ENCODE results near the gene HECTD2.

Gene HECTD2

DNA sequence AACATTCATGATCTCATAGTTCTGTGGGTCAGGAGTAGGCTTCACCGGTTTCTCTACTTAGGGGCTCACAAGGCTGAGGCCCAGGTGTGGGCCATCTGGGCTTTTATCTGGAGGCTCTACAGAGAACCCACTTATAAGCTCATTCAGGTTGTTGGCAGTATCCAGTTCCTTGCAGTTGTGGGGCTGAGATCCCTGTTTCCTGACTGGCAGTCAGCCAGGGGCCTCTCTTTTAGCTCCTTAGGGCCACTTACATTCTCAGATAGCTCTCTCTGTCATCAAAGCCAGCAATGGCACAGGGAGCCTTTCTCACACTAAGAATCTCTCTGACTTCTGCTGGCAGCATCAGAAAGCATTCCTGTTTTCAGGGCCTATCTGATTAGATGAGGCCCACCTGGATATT lies 18.2 kb upstream of the HECTD2 start:
- H3K9me3 Mint-ChIP-seq, result no peaks in the 10 kb centered on the region

DNA sequence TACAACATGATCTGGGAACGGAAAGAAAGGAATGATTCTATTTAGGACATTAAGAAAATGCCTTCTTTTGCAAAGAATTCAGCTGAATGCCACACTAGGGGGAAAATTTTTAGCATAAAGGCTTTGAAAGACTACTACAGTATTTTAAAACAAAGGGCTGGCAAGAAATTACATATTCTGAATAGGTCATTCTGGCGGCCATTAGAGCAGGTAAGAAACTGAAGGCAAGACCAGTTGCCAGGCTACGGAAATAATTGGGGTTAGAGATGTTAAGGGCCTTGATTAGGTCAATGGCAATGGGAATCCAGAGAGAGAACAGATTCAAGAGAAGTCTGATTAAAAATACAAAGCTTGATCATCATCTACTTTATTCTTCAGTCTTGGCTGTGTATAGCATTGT lies 3.8 kb upstream of the HECTD2 start:
- Mint-ChIP-seq H3K9me3 (no peaks in the 10 kb centered on the region), H3K27ac (no peak overlapping the region), H3K27me3 (peaks cover 16% of the 10 kb centered on the region), H3K4me1 (ENCODE audit: low read depth) (peaks cover 14% of the 10 kb centered on the region), H3K36me3 (ENCODE audit: low read depth) (peaks cover 4% of the 10 kb centered on the region), H3K4me3 (no peak overlapping the region)

More for the DNA sequence above, 18.2 kb upstream of the HECTD2 start:
- Mint-ChIP-seq H3K4me3 (no peak overlapping the region), H3K36me3 (ENCODE audit: low read depth) (no peaks in the 10 kb centered on the region), H3K27ac (no peak overlapping the region), H3K27me3 (peaks cover 26% of the 10 kb centered on the region), H3K4me1 (ENCODE audit: low read depth) (peaks cover 5% of the 10 kb centered on the region)

DNA sequence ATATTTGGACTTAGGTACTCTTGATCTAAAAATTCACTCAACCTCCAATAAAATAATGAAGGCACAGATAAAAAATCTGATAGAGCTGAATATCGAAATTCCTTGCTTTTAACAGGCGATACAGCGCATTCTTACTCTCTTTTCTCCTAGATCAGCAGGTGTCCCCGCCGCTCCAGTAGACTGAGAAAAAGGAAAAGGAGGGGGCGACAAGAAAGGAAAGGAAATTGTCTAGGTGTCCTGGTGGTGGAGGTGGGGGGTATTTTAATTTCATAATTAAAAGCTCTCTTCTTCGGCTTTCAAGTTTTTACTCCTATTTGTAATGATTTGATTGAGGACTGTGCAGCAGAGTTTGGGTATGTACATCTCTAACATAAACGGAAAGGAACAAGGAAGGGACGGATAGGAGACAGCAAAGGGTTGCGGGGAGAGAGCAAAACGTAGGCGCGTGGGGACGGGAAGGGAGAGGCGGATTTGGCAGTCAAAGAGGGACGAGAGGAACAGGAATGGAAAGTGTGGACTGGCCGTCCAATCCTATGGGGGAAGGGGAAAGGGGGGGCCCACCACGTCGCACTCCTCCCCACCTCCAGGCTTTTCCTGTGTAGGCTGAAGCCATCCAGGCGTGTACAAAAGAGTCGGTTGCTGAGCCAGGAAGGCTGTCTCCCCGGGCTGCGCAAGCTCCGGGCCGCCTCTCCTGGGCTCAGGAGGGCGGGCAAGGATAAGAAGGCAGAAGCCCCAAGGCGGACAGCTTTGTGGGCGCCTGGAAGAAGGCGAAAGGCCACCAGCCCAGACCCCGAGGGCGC lies 875 bp upstream of the HECTD2 start:
- peaks cover 4% of the 10 kb centered on the region for H3K36me3 Mint-ChIP-seq (ENCODE audit: low read depth)
- peak overlapping the region; percentile 85 for H3K4me3 Mint-ChIP-seq
- peak overlapping the region; percentile 90 for H3K27ac Mint-ChIP-seq
- H3K27me3 Mint-ChIP-seq, result peaks cover 20% of the 10 kb centered on the region
- no peaks in the 10 kb centered on the region for H3K9me3 Mint-ChIP-seq
- peaks cover 28% of the 10 kb centered on the region for H3K4me1 Mint-ChIP-seq (ENCODE audit: low read depth)

DNA sequence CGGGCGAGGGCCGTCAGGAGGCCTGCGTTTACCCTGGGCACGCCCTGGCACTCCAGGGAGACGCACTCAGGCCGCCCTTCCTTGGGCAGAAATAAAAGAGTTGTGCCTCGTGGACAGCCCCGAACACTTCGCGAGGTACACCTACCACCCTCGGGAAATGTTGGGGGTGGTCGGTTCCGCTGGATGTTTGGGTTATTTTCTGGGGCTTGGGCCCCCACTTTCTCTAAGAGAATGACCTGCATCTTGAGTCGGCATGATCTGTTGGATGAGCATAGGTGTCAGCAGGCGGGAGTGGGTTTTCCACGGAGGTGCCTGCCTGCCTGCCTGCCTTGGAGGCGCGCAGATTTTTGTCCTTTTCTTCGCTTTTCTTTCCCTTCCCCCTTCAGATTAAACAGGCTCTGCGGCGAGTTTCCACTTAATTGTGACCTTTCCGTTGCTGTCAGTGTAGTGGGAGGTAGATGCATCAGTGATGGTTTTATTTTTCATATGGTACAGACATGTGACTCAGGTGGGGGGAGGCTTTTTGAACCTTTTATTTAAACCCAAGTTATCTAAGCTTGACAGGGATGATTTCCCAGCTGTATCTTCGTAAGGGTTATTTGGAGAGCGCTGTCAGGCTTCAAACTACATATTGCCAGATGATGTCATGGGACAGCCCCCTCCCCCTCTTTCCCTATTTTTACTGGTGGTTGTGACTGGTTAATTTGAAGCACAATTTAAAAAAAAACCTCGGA lies 661 bp downstream of the HECTD2 start:
- H3K36me3 Mint-ChIP-seq (ENCODE audit: low read depth), result peaks cover 4% of the 10 kb centered on the region
- H3K4me3 Mint-ChIP-seq, result peak overlapping the region; percentile 97
- no peaks in the 10 kb centered on the region for H3K9me3 Mint-ChIP-seq

DNA sequence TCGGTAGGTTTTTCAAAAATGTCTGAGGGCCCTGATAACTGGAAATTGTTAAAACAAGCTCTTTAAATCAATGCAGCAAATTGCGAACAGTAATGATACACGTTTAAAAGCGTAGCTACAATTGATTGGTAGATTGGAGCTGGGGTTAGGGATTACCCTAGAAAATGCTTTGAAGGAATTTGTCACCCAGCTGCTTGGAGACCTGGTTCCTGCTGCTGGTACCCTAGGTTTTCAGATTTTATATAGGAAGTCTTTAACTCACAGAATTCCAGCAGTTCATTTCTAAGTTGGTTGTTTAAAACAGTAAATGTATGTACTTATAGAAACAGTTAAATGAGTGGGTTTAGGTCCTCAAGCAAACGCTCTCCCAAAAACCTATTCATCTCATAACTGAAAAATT lies 1.5 kb downstream of the HECTD2 start:
- Mint-ChIP-seq H3K4me3 (peak overlapping the region; percentile 97), H3K27ac (no peak overlapping the region), H3K36me3 (ENCODE audit: low read depth) (peaks cover 4% of the 10 kb centered on the region), H3K9me3 (no peaks in the 10 kb centered on the region), H3K27me3 (peaks cover 14% of the 10 kb centered on the region), H3K4me1 (ENCODE audit: low read depth) (peaks cover 33% of the 10 kb centered on the region)

More for the DNA sequence above, 661 bp downstream of the HECTD2 start:
- peak overlapping the region; percentile 99 for H3K27ac Mint-ChIP-seq
- H3K27me3 Mint-ChIP-seq, result peaks cover 20% of the 10 kb centered on the region
- peaks cover 28% of the 10 kb centered on the region for H3K4me1 Mint-ChIP-seq (ENCODE audit: low read depth)

DNA sequence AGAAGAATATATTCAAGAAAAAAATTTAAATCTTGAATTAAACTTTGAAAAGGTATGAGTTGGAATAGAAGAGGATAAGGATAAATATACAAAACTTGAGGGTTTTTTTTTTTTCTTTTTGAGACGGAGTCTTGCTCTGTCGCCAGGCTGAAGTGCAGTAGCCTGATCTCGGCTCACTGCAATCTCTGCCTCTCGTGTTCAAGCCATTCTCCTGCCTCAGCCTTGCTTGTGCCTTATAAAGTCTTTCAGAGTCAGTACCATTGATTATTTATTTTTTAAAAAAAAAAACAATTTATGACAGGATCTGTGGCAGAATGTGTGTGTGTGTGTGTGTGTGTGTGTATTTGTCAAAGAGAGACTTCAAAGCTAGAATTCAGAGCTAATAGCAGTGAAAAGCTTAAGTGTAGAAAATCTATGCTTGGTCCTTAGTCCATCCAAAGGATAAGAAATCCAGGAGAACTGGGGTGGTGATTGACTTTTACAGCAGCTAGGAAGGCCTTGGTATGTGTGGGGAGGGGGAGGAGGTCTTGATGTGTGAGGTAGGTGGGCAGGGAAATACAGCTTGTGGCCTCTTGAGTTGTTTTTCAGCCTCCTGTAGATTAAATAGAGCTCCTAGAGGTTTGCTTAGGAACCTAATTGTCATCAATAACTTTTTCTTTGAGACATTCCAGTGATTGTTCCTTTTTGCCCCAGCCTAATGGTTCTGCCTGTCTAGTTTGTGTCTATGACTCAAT lies 2.4 kb downstream of the HECTD2 start:
- no peaks in the 10 kb centered on the region for H3K9me3 Mint-ChIP-seq
- H3K27me3 Mint-ChIP-seq, result peaks cover 11% of the 10 kb centered on the region
- H3K4me1 Mint-ChIP-seq (ENCODE audit: low read depth), result peaks cover 33% of the 10 kb centered on the region
- peaks cover 4% of the 10 kb centered on the region for H3K36me3 Mint-ChIP-seq (ENCODE audit: low read depth)
- no peak overlapping the region for H3K27ac Mint-ChIP-seq
- no peak overlapping the region for H3K4me3 Mint-ChIP-seq

DNA sequence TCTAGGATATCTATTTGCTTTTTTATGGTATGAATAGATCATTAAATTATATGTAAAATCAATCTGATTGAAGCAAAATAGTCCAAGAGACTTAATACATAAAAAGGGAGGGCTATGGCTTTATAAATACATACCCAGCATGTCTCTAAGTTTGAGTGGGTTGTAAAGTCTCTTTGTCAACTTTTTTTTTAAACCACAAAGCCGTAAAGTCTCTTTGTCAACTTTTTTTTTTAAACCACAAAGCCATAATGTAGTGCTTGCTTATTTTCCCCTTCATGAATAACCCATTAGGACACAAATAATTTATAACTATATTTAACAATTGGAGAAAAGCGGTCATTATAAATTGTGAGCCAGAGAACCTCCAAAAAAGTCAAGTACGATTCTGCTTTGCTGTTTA lies 5.7 kb downstream of the HECTD2 start:
- H3K4me3 Mint-ChIP-seq, result no peak overlapping the region
- H3K27me3 Mint-ChIP-seq, result peaks cover 3% of the 10 kb centered on the region
- peaks cover 1% of the 10 kb centered on the region for H3K9me3 Mint-ChIP-seq
- peaks cover 3% of the 10 kb centered on the region for H3K36me3 Mint-ChIP-seq (ENCODE audit: low read depth)
- no peak overlapping the region for H3K27ac Mint-ChIP-seq
- peaks cover 27% of the 10 kb centered on the region for H3K4me1 Mint-ChIP-seq (ENCODE audit: low read depth)

DNA sequence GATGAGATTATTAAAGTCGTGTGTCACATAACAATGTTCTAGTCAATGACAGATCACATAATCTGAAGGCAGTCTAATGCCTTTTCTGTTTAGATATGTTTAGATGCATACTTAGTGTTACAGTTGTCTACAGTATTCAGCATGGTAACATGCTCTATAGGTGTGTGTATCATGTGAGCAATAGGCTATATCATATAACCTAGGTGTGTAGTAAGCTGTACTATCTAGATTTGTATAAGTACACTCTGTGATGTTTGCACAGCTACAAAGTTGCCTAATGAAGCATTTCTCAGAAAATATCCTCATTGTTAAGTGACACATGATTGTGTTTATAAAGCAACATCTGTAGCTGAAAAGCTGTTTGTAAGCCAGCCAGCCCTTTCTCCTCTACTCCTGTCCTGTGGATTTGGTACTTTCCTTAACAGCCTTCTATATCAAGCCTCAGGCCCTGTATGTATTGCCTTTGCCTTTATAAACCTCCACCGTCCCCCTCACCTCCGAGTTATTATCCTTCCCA lies 6.3 kb downstream of the HECTD2 start:
- peaks cover 3% of the 10 kb centered on the region for H3K27me3 Mint-ChIP-seq
- H3K27ac Mint-ChIP-seq, result no peak overlapping the region
- H3K9me3 Mint-ChIP-seq, result peaks cover 6% of the 10 kb centered on the region
- H3K4me3 Mint-ChIP-seq, result no peak overlapping the region
- H3K36me3 Mint-ChIP-seq (ENCODE audit: low read depth), result no peaks in the 10 kb centered on the region
- H3K4me1 Mint-ChIP-seq (ENCODE audit: low read depth), result peaks cover 27% of the 10 kb centered on the region

DNA sequence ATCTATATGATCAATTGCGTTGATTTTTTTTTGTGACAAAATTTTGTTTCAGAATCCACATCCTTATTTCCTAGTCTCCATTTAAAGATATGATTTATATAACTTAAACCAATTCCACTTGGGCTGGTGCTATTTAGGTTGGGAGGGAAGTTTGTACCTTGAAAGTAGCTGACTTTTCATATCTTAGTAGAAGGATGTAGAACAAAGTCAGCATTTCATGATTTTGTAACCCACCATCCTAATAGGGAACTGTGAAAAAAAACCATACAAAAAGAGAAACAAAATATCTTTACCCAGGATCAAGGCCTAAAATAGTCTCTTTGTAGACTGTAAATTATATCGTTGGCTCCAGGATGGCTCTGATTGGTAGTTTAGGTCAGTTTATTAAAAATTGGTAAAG lies 8.3 kb downstream of the HECTD2 start:
- Mint-ChIP-seq H3K27me3 (no peaks in the 10 kb centered on the region), H3K4me3 (no peak overlapping the region), H3K4me1 (ENCODE audit: low read depth) (peaks cover 14% of the 10 kb centered on the region), H3K9me3 (peaks cover 6% of the 10 kb centered on the region), H3K27ac (no peak overlapping the region), H3K36me3 (ENCODE audit: low read depth) (no peaks in the 10 kb centered on the region)

DNA sequence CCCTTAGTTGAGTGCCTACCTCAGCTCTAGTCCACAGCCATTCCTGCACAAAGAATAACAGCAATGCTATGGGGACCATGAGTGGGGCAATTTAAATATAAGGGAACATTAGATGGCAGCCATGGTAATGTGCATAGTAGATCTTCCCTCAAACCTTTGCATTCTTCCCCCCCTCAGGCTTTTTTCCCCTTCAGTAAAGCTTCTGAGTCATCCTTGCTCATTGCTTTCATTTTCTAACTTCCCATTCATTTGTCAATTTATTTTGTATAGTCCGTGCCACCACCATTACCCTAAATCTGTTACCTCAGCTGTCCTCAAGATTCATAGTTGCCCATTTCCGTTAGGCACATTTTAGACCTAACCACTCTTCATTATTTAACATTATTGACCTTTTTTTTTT lies 10.7 kb downstream of the HECTD2 start:
- Mint-ChIP-seq H3K4me3 (peak overlapping the region; percentile 35), H3K27ac (peak overlapping the region; percentile 6), H3K9me3 (peaks cover 6% of the 10 kb centered on the region), H3K27me3 (no peaks in the 10 kb centered on the region), H3K36me3 (ENCODE audit: low read depth) (no peaks in the 10 kb centered on the region), H3K4me1 (ENCODE audit: low read depth) (peaks cover 20% of the 10 kb centered on the region)

DNA sequence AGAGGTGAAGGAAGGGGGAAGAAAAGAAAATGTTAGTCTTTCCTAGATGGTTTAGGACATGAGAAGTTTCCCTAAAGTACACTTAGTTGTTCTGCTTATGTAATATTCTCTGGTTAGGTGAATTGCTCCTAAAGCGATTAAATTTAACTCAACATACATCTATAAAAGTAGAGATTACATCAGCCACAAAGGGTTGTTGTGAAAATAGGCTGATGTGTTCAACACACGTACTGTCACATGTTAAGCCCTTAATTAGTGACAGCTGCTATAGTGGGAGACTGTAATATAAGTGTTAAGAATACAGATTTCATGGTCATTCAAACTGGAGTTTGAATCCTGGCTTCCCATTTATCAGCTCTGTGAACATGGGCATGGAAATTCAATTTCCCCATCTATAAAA lies 12.8 kb downstream of the HECTD2 start:
- H3K4me1 Mint-ChIP-seq (ENCODE audit: low read depth), result peaks cover 16% of the 10 kb centered on the region
- peaks cover 6% of the 10 kb centered on the region for H3K9me3 Mint-ChIP-seq
- no peak overlapping the region for H3K4me3 Mint-ChIP-seq
- H3K27me3 Mint-ChIP-seq, result no peaks in the 10 kb centered on the region
- H3K36me3 Mint-ChIP-seq (ENCODE audit: low read depth), result no peaks in the 10 kb centered on the region
- H3K27ac Mint-ChIP-seq, result no peak overlapping the region

DNA sequence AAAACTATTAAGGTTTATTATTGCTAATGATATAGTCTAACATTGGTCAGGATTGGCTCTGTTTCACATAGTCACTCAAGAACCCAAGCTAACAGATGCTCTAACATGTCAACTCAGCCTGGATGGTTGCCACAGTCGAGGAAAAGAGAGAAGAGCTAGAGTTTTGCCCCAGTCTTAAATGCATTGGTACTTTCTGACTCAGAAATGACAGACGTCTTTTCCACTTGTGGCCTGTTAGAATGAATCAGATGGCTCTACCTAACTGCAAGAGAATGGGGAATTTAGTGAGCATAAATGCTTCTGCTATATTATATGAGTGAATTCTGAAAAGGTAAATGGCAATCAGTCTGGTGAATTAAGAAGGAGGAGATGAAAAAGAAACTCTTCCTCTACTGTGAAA lies 13.9 kb downstream of the HECTD2 start:
- Mint-ChIP-seq H3K9me3 (peaks cover 6% of the 10 kb centered on the region), H3K27ac (no peak overlapping the region), H3K4me1 (ENCODE audit: low read depth) (peaks cover 16% of the 10 kb centered on the region), H3K27me3 (no peaks in the 10 kb centered on the region), H3K4me3 (no peak overlapping the region), H3K36me3 (ENCODE audit: low read depth) (no peaks in the 10 kb centered on the region)

DNA sequence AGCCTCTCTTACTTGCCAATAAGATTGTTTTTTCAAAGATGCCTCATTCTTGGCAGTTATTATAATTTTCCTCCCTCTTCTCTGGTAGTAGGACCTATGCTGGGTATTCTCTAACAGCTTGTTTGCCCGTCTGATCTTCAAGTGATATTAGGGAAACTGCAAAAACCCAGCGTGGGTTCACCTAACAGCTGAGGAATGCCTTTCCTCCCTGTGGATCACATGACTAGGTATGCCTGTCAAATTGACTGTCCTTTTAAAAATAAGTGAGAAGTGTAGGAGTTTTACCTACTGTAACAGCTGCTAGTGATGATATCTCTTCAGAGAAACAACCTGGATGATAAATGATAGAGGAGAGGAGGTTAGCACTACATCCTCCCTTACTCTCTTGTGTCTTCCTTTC lies 22.0 kb downstream of the HECTD2 start:
- H3K27ac Mint-ChIP-seq, result no peak overlapping the region
- peaks cover 7% of the 10 kb centered on the region for H3K4me1 Mint-ChIP-seq (ENCODE audit: low read depth)
- peaks cover 19% of the 10 kb centered on the region for H3K36me3 Mint-ChIP-seq (ENCODE audit: low read depth)
- no peaks in the 10 kb centered on the region for H3K9me3 Mint-ChIP-seq
- H3K27me3 Mint-ChIP-seq, result no peaks in the 10 kb centered on the region
- H3K4me3 Mint-ChIP-seq, result no peak overlapping the region

DNA sequence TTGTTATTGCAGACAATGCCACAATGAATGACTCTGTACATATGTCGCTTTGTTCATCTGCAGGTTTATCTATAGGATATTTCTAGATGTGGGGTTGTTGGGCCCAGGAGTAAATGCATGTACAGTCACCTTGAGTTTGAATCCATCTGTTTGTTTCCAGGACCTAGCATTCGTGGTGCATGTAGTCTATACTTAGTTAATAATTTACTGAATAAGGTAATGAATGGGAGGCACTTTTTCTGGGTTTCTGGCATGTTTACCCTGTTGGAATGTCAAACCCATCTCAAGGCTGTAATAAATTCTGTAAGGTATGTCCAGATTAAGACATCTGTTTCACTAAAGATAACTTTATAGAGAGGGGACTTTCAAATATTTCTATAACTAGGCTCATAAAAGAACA lies 23.5 kb downstream of the HECTD2 start:
- no peaks in the 10 kb centered on the region for H3K27me3 Mint-ChIP-seq
- no peak overlapping the region for H3K4me3 Mint-ChIP-seq
- H3K9me3 Mint-ChIP-seq, result peaks cover 6% of the 10 kb centered on the region
- H3K4me1 Mint-ChIP-seq (ENCODE audit: low read depth), result peaks cover 7% of the 10 kb centered on the region
- peaks cover 26% of the 10 kb centered on the region for H3K36me3 Mint-ChIP-seq (ENCODE audit: low read depth)
- H3K27ac Mint-ChIP-seq, result no peak overlapping the region

DNA sequence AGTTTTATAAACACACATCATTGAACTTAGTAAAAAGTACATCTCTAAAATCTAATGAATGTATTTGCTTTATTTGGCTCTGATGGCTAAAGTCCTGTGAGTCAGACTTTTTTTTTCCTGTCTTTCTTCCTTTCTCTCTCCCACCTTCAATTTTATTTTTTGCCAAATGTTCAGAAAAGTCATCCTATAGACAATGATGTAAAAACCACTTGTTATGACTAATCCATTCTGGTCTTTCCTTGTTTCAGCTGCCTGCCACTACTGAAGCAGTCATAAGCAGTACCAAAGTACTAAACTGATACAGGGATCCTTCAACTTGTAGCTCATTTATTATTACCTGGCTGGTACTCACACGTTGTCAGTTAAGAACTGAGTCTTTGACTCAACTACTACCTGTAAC lies 23.9 kb downstream of the HECTD2 start:
- peaks cover 30% of the 10 kb centered on the region for H3K36me3 Mint-ChIP-seq (ENCODE audit: low read depth)
- H3K4me1 Mint-ChIP-seq (ENCODE audit: low read depth), result peaks cover 7% of the 10 kb centered on the region
- H3K4me3 Mint-ChIP-seq, result no peak overlapping the region
- H3K27me3 Mint-ChIP-seq, result no peaks in the 10 kb centered on the region
- peaks cover 10% of the 10 kb centered on the region for H3K9me3 Mint-ChIP-seq
- H3K27ac Mint-ChIP-seq, result peak overlapping the region; percentile 19

Data from stimulated activated naive CD8-positive, alpha-beta T cell treated with anti-CD3 and anti-CD28 coated beads, Interleukin-15, Interleukin-2, amounts not matched to agents 100 ng/mL and 50 ng/mL, for 24 hours (primary cell).